Prostate gland (tissue), 2 donors: ENCODE data around the gene ARHGAP18. TPM values are rescaled to one million over a fixed set of nuclear protein-coding genes. Genes with fewer than 3 reads are reported as not detected.
A peak's percentile ranks its signal among the peaks of the same experiment; 100 is the strongest.

Source experiments
- DNase-seq: peaks from one replicate; pipeline ENCODE4 v3.0.0-alpha.2; 2019; ENCODE audit warnings: low spot score
- H3K27ac ChIP-seq, 2 donors: fragments of 200-600 bp; sonication (generic); 2 replicates each; pipeline ENCODE4 v1.5.1; 2017 to 2019
- H3K27me3 ChIP-seq: fragments of 200-600 bp; sonication (generic); replicated peaks from 2 replicates; pipeline ENCODE4 v1.5.1; 2019; ENCODE audit not compliant: insufficient read depth
- H3K36me3 ChIP-seq, 2 donors: fragments of 200-600 bp; sonication (generic); 1 replicate in 1 of 2; 2 replicates in 1 of 2; pipeline versions ENCODE4 v1.5.1 to v1.8.1; 2017 to 2019
- H3K4me1 ChIP-seq: fragments of 200-600 bp; sonication (generic); replicated peaks from 2 replicates; pipeline ENCODE4 v1.5.1; 2019
- H3K4me3 ChIP-seq, 2 donors: fragments of 200-600 bp; sonication (generic); 2 replicates each; pipeline ENCODE4 v1.5.1; 2017 to 2019
- H3K9me3 ChIP-seq: fragments of 200-600 bp; sonication (generic); 2 replicates; pipeline ENCODE4 v1.5.1; 2017
- POLR2A ChIP-seq: fragments of 450-650 bp; IDR thresholded peaks from one replicate; pipeline ENCODE4 v1.6.1; 2016; ENCODE audit warnings: antibody characterized with exemption, mild to moderate bottlenecking
- POLR2AphosphoS5 ChIP-seq: sonication (generic); formaldehyde crosslinking; IDR thresholded peaks from one replicate; pipeline ENCODE4 v1.6.1; 2017; ENCODE audit warnings: antibody characterized with exemption
- WGBS: methylation state at CpG from one replicate; pipeline ENCODE4 v1.1.5; 2018; 5-methylcytosine and 5-hydroxymethylcytosine counted together
- intact Hi-C: fragments of 100-400 bp; cut with DNase I; formaldehyde crosslinking; loops from one replicate; pipeline ENCODE4 v1.14.2; 2022
- total RNA-seq, 2 donors: library from RNA; depleted of rRNA; stranded (reverse); fragments of >200 nt; gene quantifications; one replicate each; pipeline ENCODE4 v1.1.0, GENCODE V29; 2016
- TF ChIP-seq, protein P1 (sequence below), 4 experiments: fragments of 200-600 bp in 2 of 4; fragments of 450-650 bp in 2 of 4; sonication (generic) in 2 of 4; IDR thresholded peaks; 1 replicate in 3 of 4; 2 replicates in 1 of 4; pipeline ENCODE4 v1.5.1; 2016 to 2019; ENCODE audit warnings: antibody characterized with exemption in 4 of 4, mild to moderate bottlenecking in 2 of 4, moderate library complexity in 2 of 4

The ARHGAP18 gene
- total RNA-seq, 2 donors from 2014 or later, result 15.0 to 29.1 TPM

DNA sequence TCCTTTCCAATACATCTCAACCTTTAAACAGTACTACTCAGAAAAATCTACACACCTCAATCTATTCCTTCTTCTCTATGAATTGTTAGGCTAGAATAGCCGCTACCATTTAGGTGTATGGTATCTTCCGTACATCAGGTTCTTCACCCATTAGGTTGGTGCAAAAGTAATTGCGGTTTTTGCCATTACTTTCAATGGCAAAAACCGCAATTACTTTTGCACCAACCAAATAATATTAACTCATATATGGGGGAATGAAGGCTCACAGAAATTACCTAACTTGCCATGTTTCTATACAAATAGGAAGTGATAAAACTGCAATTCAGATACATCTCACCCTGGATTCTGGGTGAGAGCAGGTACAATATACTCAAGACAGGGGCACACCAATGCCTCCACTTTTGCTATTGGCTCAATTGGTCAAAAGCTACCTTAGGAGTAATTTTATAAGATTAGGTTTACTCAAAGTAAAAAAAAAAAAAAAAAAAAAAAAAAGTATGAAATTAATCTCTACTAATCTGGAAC lies 37.7 kb upstream of the ARHGAP18 start:
- TF ChIP-seq POLR2AphosphoS5 (no peak), POLR2A (no peak)
- TF ChIP-seq, protein P1, sequence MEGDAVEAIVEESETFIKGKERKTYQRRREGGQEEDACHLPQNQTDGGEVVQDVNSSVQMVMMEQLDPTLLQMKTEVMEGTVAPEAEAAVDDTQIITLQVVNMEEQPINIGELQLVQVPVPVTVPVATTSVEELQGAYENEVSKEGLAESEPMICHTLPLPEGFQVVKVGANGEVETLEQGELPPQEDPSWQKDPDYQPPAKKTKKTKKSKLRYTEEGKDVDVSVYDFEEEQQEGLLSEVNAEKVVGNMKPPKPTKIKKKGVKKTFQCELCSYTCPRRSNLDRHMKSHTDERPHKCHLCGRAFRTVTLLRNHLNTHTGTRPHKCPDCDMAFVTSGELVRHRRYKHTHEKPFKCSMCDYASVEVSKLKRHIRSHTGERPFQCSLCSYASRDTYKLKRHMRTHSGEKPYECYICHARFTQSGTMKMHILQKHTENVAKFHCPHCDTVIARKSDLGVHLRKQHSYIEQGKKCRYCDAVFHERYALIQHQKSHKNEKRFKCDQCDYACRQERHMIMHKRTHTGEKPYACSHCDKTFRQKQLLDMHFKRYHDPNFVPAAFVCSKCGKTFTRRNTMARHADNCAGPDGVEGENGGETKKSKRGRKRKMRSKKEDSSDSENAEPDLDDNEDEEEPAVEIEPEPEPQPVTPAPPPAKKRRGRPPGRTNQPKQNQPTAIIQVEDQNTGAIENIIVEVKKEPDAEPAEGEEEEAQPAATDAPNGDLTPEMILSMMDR (IDR thresholded peaks at IDR 0.05), result no peak
- H3K4me1 ChIP-seq, result no peaks in the 10 kb centered on the region
- no peak overlapping the region for H3K27ac ChIP-seq
- H3K9me3 ChIP-seq, result no peaks in the 10 kb centered on the region
- H3K27me3 ChIP-seq, result no peaks in the 10 kb centered on the region
- H3K36me3 ChIP-seq, result no peaks in the 10 kb centered on the region
- WGBS, result 88% methylated on average over 4 of the region's 4 CpGs
- H3K4me3 ChIP-seq, result no peak overlapping the region
- no peak for DNase-seq
- intact Hi-C loops, result no loop called here

DNA sequence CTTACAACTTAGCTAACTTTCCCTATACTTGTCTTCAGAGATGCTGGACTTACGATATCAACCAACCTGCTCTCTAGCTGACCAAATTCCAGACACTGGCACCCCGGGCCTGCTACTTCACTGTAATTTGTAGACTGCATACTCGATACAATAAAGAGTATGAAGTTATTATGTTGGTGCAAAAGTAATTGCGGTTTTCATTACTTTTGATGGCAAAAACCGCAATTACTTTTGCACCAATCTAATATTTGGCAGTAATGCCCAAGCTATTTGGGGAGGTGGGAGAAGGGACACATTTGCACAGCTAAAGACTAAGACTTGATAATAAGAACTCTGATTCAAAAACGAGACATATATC lies 34.9 kb upstream of the ARHGAP18 start:
- no peak for DNase-seq
- Histone ChIP-seq H3K27ac (no peak overlapping the region), H3K9me3 (no peaks in the 10 kb centered on the region), H3K4me1 (no peaks in the 10 kb centered on the region), H3K36me3 (no peaks in the 10 kb centered on the region), H3K4me3 (no peak overlapping the region), H3K27me3 (no peaks in the 10 kb centered on the region)
- intact Hi-C loops, result no loop called here
- no peak for TF ChIP-seq POLR2AphosphoS5
- no peak for TF ChIP-seq POLR2A
- TF ChIP-seq, protein P1 (IDR thresholded peaks at IDR 0.05), result no peak
- WGBS, result 73% methylated on average over 6 of the region's 6 CpGs

DNA sequence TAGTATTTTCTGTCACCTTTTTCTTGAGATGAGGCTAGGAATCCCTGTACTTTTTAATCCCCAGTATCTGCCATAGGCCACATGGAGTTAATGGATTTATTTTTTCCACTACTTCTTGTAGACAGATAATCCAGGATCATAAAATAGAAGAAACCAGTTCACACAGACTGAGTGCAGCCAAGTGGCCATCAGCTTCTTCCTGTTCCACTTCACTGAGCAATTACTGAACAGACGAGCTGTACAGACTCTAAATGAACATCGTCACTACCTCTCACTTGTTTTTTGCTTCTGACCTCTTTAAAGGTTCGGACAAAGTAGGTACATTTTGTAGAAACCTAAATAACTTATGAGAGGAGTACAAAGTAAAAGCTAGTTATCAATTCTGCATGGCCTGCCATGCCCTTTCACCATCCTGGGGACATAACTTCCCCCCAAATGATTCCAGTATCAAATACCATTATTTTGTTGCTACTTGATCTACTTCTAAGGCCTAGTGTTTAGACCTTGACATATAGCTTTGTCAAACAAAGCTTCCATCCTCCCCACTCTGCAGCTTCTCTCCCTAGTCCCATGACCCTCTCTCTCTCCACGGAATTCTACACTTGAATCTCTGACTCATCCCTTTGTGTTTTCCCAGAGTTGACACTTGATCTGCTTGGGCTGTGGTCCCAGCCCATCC lies 34.4 kb upstream of the ARHGAP18 start:
- Histone ChIP-seq H3K9me3 (no peaks in the 10 kb centered on the region), H3K4me1 (no peaks in the 10 kb centered on the region), H3K36me3 (no peaks in the 10 kb centered on the region), H3K27me3 (no peaks in the 10 kb centered on the region), H3K27ac (peak overlapping the region in 1 of 2 donors; percentile 4), H3K4me3 (no peak overlapping the region)
- peak; percentile 35 for TF ChIP-seq POLR2AphosphoS5
- TF ChIP-seq, protein P1 (IDR thresholded peaks at IDR 0.05), result no peak
- WGBS, result 34% methylated on average over 4 of the region's 4 CpGs
- DNase-seq, result no peak
- intact Hi-C loops, result no loop called here

DNA sequence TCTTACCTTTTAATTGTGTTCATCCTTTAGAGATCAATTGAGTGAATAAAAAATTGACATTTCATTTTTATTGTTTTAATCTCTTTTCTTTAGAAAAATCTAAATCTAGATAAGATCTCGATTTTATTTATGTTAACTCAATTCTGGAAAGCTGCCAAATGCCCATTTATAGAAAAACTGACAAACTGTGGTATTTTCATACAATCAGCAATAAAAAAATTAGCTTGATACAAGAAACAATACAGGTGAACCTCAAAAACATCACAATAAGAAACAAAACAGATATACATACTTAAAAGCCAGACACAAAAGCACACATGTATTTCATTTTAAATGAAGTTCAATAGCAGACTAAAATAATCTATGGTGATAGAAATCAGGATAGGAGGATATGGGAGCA lies 30.0 kb upstream of the ARHGAP18 start:
- H3K27me3 ChIP-seq, result no peaks in the 10 kb centered on the region
- TF ChIP-seq, protein P1 (IDR thresholded peaks at IDR 0.05), result no peak
- TF ChIP-seq POLR2AphosphoS5 (no peak), POLR2A (no peak)
- H3K36me3 ChIP-seq, result no peaks in the 10 kb centered on the region
- no peak overlapping the region for H3K4me3 ChIP-seq
- no peak overlapping the region for H3K27ac ChIP-seq
- WGBS, result 23% methylated on average over 1 of the region's 1 CpG
- intact Hi-C loops, result no loop called here
- H3K4me1 ChIP-seq, result no peaks in the 10 kb centered on the region
- DNase-seq, result no peak
- no peaks in the 10 kb centered on the region for H3K9me3 ChIP-seq

DNA sequence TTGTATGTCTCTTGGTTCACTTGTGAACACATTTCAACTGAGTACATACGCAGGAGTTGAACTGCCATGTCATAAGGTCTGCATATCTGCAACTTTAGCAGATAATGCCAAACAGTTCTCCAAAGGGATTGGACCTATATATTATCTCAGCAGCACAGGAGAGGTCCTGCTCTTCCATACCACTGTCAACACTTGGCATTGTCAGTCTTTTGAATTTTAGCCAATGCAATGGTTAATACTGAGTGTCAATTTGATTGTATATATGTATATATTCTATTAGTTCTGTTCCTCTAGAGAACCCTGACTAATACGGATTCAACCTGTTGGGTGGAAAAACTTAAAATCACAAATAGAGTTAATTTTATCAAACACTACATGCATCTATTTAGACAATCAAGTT lies 26.1 kb upstream of the ARHGAP18 start:
- WGBS, result 100% methylated on average over 2 of the region's 2 CpGs
- H3K27ac ChIP-seq, result no peak overlapping the region
- no peaks in the 10 kb centered on the region for H3K9me3 ChIP-seq
- no peaks in the 10 kb centered on the region for H3K36me3 ChIP-seq
- DNase-seq, result no peak
- no peak overlapping the region for H3K4me3 ChIP-seq
- intact Hi-C loops, result no loop called here
- H3K27me3 ChIP-seq, result no peaks in the 10 kb centered on the region
- TF ChIP-seq POLR2AphosphoS5 (no peak), POLR2A (no peak)
- TF ChIP-seq, protein P1 (IDR thresholded peaks at IDR 0.05), result no peak
- no peaks in the 10 kb centered on the region for H3K4me1 ChIP-seq
